Nephron progenitor cell (in vitro differentiated cells): ENCODE results near the gene TTF2.

Experiments
- DNase-seq: peaks from one replicate; pipeline ENCODE4 v3.0.0; 2021
- H3K27ac Mint-ChIP-seq: 2 replicates; pipeline ENCODE4 v1.8.0; 2021; ENCODE audit warnings: mild to moderate bottlenecking, moderate library complexity, mixed read lengths
- H3K27me3 Mint-ChIP-seq: 2 replicates; pipeline ENCODE4 v1.8.0; 2021; ENCODE audit warnings: mild to moderate bottlenecking, low read depth, mixed read lengths; ENCODE audit not compliant: poor library complexity
- H3K36me3 Mint-ChIP-seq: 2 replicates; pipeline ENCODE4 v1.8.0; 2021; ENCODE audit warnings: low read depth, mixed read lengths
- H3K4me1 Mint-ChIP-seq: 2 replicates; pipeline ENCODE4 v1.8.0; 2021; ENCODE audit warnings: mixed read lengths
- H3K4me3 Mint-ChIP-seq: 2 replicates; pipeline ENCODE4 v1.8.0; 2021; ENCODE audit warnings: mild to moderate bottlenecking, moderate library complexity, mixed read lengths
- H3K9me3 Mint-ChIP-seq: 2 replicates; pipeline ENCODE4 v1.8.0; 2021; ENCODE audit warnings: mild to moderate bottlenecking, moderate library complexity, mixed read lengths
- CTCF ChIP-seq: fragments of 200-600 bp; sonication (generic); IDR thresholded peaks from 2 replicates; pipeline ENCODE4 v1.5.0; 2021; ENCODE audit warnings: antibody characterized with exemption

The TTF2 gene

DNA sequence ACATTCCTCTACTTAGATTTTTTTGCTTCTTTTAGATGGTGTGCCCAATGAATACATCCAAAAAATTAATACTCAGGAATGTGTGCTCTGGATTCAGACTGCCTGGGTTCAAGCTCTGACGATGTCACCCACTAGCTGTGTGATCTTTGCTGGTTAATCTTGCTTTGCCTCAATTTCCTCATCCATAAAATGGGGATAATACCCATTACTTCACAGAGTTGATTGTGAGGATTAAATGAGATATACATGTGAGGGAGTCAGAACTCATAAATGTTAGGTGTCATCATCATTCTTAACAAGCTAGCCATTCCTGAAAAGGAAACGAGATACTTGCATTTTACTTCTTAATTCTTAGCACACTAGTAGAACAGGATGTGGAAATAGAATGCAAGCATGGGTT is 12.9 kb upstream of the TTF2 start:
- Mint-ChIP-seq H3K9me3 (peaks cover 15% of the 10 kb centered on the region), H3K4me1 (peaks cover 47% of the 10 kb centered on the region), H3K27ac (no peak overlapping the region), H3K27me3 (peaks cover 3% of the 10 kb centered on the region), H3K4me3 (no peak overlapping the region), H3K36me3 (peaks cover 14% of the 10 kb centered on the region)
- DNase-seq: no peak
- no peak for TF ChIP-seq CTCF

DNA sequence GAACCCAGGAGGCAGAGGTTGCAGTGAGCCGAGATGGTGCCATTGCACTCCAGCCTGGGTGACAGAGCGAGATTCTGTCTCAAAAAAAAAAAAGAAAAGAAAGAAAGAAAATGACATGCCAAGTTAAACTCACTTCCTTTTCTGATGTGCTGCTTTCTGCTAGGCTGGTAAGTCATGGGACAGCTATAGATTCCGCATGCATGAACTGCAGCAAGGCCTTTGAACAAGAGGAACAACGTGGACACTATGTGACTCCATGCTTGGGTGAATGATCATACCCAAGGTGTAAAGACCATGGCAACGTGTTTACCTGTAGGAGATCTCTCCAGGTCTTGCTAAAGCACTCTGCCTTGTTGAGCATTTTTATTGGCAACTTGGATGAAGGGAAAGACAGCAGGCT is 10.3 kb upstream of the TTF2 start:
- no peak overlapping the region for H3K27ac Mint-ChIP-seq
- no peak for TF ChIP-seq CTCF

DNA sequence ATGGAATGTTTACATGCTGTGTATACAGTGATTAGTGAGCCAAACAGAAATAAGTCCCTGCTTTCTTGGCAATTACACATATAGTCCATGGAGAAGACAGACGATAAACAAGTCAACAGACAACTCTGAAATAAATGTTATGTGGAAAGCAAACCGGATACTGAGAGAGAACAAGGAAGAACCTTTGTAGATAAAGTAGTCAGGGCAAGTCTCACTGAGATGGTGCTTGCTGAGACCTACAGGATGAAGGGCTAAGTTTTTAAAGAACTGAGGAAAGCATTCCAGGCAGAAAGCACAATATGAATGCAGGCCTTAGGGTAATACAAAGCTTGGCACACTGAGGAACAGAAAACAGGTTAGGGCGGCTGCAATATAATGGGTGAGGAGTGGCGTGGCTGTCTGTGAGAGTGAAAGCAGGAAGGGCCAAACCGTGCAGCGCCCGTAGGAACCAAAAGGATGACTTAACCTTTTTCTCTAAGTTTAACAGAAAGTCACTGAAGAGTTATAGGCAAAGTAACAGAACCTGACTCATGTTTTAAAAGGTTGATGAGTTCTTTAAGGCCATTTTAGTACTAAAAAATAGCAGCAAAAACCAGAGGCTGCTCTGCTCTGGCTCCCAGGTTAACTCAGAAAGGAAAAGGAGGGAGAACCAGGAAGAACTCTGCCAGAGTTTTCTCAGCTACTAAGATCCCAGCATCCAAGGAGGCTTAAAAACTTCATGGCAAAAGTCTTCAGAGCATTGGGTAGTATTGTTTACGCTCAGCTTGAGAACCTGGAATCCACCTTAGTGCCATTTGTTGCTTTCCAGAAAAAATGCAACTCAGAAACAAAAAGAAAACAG is 8.7 kb upstream of the TTF2 start:
- Mint-ChIP-seq H3K9me3 (no peaks in the 10 kb centered on the region), H3K36me3 (no peaks in the 10 kb centered on the region), H3K4me3 (no peak overlapping the region), H3K27ac (peak overlapping the region; percentile 80), H3K4me1 (peaks cover 38% of the 10 kb centered on the region), H3K27me3 (peaks cover 3% of the 10 kb centered on the region)
- DNase-seq: no peak
- no peak for TF ChIP-seq CTCF

More for the DNA sequence above, 10.3 kb upstream of the TTF2 start:
- peaks cover 50% of the 10 kb centered on the region for H3K4me1 Mint-ChIP-seq
- no peaks in the 10 kb centered on the region for H3K9me3 Mint-ChIP-seq
- DNase-seq: no peak
- H3K4me3 Mint-ChIP-seq: no peak overlapping the region
- no peaks in the 10 kb centered on the region for H3K36me3 Mint-ChIP-seq
- H3K27me3 Mint-ChIP-seq: peaks cover 3% of the 10 kb centered on the region

- no peaks in the 10 kb centered on the region for H3K9me3 Mint-ChIP-seq
- no peaks in the 10 kb centered on the region for H3K36me3 Mint-ChIP-seq
- H3K4me1 Mint-ChIP-seq: peaks cover 27% of the 10 kb centered on the region
- H3K27ac Mint-ChIP-seq: no peak overlapping the region
- H3K27me3 Mint-ChIP-seq: peaks cover 3% of the 10 kb centered on the region
- no peak overlapping the region for H3K4me3 Mint-ChIP-seq
- no peak for DNase-seq
- TF ChIP-seq CTCF: no peak
These were observed 6.1 kb upstream of the TTF2 start for GRCh38 chr1:117054068-117054467.

DNA sequence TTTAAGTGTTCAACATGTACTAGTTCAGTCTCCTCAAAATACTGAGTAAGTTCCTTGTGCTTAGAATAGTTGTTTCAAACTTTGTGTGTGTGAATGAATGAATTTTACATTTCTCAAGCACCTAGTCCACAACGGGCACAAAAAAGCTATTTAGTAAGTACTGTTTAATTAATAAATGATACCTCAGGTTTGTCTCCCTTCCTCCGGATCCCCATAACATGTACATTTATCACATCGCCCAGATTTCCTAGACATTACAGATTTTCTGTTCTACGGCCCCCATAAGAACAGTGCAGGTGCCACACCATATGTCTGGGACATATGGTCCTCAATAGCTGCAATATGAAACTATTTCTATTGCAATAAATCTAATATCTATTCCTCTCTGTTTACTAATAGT is 1.3 kb upstream of the TTF2 start:
- Mint-ChIP-seq H3K36me3 (peaks cover 7% of the 10 kb centered on the region), H3K4me3 (no peak overlapping the region)

More for the DNA sequence above, 1.3 kb upstream of the TTF2 start:
- TF ChIP-seq CTCF: no peak
- H3K4me1 Mint-ChIP-seq: peaks cover 42% of the 10 kb centered on the region
- no peak for DNase-seq
- H3K9me3 Mint-ChIP-seq: no peaks in the 10 kb centered on the region
- no peak overlapping the region for H3K27ac Mint-ChIP-seq
- no peaks in the 10 kb centered on the region for H3K27me3 Mint-ChIP-seq
